ENCODE measurements around the gene HPS4.

- TF ChIP-seq, protein P1, sequence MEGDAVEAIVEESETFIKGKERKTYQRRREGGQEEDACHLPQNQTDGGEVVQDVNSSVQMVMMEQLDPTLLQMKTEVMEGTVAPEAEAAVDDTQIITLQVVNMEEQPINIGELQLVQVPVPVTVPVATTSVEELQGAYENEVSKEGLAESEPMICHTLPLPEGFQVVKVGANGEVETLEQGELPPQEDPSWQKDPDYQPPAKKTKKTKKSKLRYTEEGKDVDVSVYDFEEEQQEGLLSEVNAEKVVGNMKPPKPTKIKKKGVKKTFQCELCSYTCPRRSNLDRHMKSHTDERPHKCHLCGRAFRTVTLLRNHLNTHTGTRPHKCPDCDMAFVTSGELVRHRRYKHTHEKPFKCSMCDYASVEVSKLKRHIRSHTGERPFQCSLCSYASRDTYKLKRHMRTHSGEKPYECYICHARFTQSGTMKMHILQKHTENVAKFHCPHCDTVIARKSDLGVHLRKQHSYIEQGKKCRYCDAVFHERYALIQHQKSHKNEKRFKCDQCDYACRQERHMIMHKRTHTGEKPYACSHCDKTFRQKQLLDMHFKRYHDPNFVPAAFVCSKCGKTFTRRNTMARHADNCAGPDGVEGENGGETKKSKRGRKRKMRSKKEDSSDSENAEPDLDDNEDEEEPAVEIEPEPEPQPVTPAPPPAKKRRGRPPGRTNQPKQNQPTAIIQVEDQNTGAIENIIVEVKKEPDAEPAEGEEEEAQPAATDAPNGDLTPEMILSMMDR (conservative IDR thresholded peaks at IDR 0.05): no peak
- no peak for TF ChIP-seq EZH2 (IDR thresholded peaks at IDR 0.05; ENCODE audit: low read depth)
These were observed 41.3 kb upstream of the HPS4 start for GRCh38 chr22:26524870-26525269.

All from PC-9 (cell line).